ENCODE results near the gene CDON.

DNA sequence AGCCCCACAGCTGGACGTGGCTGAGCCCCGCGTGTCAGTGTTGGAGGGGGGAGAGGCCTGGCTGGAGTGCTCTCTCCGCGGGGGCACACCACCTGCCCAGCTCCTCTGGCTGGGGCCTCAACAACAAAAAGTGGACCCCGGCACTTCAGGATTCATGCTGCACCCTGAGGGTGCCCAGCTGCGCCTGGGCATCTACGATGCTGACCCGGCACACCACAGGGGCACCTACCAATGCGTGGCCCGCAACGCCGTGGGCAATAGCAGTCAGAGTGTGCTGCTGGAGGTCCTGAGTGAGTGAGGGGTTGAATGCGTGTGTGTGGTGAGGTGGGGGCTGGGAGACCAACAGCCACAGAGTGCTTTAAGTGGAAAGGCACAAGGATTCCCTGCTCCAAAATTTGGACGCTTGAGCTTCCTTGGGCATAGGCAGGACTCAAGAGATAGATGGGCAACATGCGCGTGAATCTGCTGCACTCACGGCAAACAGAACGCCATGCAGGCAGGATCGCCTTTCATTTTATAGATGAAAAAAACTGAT is 109.2 kb downstream of the CDON start:
- TF ChIP-seq GATA2 (IDR thresholded peaks at IDR 0.05; ENCODE audit: low read depth, low read length) = no peak
- no peak for TF ChIP-seq GATA3 (IDR thresholded peaks at IDR 0.05; ENCODE audit: low read depth, low read length)
